ENCODE results near the gene FKBP1A.

The FKBP1A gene

DNA sequence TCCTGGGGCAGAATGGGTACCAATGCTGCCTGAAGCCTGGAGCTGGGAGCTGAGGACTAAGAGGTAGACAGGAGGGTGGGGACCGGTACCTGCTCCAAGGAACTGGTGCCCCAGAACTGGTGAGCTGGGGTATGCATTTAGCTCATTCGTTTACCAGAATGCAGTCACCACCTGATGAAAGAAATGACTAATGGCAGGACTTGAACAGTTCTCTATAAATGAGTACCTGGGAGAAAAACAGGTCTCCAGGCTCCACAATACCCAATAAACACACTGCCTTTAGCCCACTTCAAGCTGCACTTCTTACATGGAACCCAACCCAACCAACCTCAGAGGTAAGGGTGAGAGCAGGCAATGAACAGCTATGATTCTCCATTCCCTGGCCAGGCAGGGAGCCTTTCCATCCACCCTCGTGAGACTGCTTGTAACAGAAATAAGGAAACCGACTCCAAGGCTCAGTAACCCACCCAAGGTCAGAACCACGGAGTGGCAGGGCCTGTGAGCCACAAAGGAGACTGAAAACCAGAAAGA, 15.4 kb downstream of the FKBP1A start:
- no peaks in the 10 kb centered on the region for H3K27me3 ChIP-seq (ENCODE audit: control insufficient read depth, insufficient read depth, low read length)
- H3K9ac ChIP-seq (ENCODE audit: low read length) = no peak overlapping the region
- no peak overlapping the region for H3K4me3 ChIP-seq (ENCODE audit: low read length)
- H3K4me1 ChIP-seq (ENCODE audit: control insufficient read depth, insufficient read depth, low read length) = peaks cover 7% of the 10 kb centered on the region
- H3K36me3 ChIP-seq (ENCODE audit: control insufficient read depth, insufficient read depth, low read length) = no peaks in the 10 kb centered on the region
- no peak overlapping the region for H3K27ac ChIP-seq (ENCODE audit: low read depth, low read length)

GRCh38 chr20:1376408-1377270, 16.2 kb downstream of the FKBP1A start:
- no peaks in the 10 kb centered on the region for H3K4me1 ChIP-seq (ENCODE audit: control insufficient read depth, insufficient read depth, low read length)
- no peak overlapping the region for H3K27ac ChIP-seq (ENCODE audit: low read depth, low read length)
- H3K27me3 ChIP-seq (ENCODE audit: control insufficient read depth, insufficient read depth, low read length) = no peaks in the 10 kb centered on the region
- H3K9ac ChIP-seq (ENCODE audit: low read length) = no peak overlapping the region
- H3K36me3 ChIP-seq (ENCODE audit: control insufficient read depth, insufficient read depth, low read length) = no peaks in the 10 kb centered on the region
- no peak overlapping the region for H3K4me3 ChIP-seq (ENCODE audit: low read length)

DNA sequence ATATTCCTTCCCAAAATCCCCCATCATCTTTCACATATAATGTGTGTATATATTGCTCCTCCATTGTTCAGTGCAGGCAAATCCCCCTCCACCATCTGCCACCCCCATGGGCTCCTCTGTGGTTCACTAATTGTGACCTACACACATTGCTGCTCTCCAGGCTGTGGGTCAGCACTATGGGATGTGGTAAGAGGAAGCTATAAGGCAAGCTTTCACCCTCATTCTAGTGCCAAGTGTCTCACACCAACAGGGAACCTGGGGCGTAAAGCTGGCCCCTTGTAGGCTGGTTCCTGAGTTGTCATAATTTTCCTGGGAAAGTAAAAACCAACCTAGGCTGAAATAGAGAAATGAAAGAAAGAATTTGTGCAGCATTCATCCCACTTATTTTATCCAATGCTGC, 16.8 kb downstream of the FKBP1A start:
- Histone ChIP-seq H3K36me3 (ENCODE audit: control insufficient read depth, insufficient read depth, low read length) (no peaks in the 10 kb centered on the region), H3K9ac (ENCODE audit: low read length) (no peak overlapping the region), H3K4me3 (ENCODE audit: low read length) (no peak overlapping the region), H3K27ac (ENCODE audit: low read depth, low read length) (no peak overlapping the region), H3K27me3 (ENCODE audit: control insufficient read depth, insufficient read depth, low read length) (no peaks in the 10 kb centered on the region), H3K4me1 (ENCODE audit: control insufficient read depth, insufficient read depth, low read length) (no peaks in the 10 kb centered on the region)

DNA sequence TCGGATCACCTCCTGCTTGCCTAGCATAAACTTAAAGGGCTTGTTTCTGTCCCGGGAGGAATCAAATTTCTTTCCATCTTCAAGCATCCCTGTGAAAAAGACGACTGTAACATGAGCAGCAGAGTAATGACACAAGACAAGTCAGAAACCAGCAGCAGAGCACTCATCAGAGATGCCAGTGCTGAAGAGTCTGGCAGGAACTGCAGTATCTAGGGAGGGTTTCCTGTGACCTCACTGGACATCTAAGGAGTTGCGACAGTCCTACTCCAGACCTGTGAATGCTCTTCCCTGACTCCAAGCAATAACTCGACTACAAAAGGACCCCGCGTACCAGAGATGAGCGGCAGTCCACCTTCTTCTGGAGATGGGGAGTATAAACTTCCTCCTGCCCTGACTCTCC, 17.3 kb downstream of the FKBP1A start:
- Histone ChIP-seq H3K9ac (ENCODE audit: low read length) (no peak overlapping the region), H3K27ac (ENCODE audit: low read depth, low read length) (no peak overlapping the region), H3K4me1 (ENCODE audit: control insufficient read depth, insufficient read depth, low read length) (no peaks in the 10 kb centered on the region), H3K36me3 (ENCODE audit: control insufficient read depth, insufficient read depth, low read length) (no peaks in the 10 kb centered on the region), H3K27me3 (ENCODE audit: control insufficient read depth, insufficient read depth, low read length) (no peaks in the 10 kb centered on the region), H3K4me3 (ENCODE audit: low read length) (no peak overlapping the region)

GRCh38 chr20:1374246-1374645, 18.6 kb downstream of the FKBP1A start:
- H3K27me3 ChIP-seq (ENCODE audit: control insufficient read depth, insufficient read depth, low read length) = no peaks in the 10 kb centered on the region
- no peak overlapping the region for H3K27ac ChIP-seq (ENCODE audit: low read depth, low read length)
- no peaks in the 10 kb centered on the region for H3K36me3 ChIP-seq (ENCODE audit: control insufficient read depth, insufficient read depth, low read length)
- no peak overlapping the region for H3K4me3 ChIP-seq (ENCODE audit: low read length)
- no peak overlapping the region for H3K9ac ChIP-seq (ENCODE audit: low read length)
- H3K4me1 ChIP-seq (ENCODE audit: control insufficient read depth, insufficient read depth, low read length) = no peaks in the 10 kb centered on the region

DNA sequence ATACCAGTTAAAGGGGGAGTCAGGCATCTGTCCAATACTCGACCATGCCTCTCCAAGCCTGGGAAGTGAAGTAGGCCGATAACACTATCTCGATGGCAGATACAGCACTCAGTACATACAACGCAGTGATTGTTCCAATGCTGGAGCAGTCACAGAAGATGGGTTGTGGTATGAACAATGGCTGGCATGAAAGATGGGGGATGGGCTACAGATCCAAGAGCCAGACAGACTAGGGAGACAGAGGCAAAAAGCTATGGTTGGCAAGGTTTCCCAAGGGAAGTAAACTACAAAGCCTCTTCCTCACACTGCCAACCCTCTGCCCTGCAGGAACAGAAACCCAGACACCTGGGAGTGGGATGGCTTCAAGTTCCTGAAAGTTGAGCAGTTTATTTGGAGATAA, 19.2 kb downstream of the FKBP1A start:
- no peaks in the 10 kb centered on the region for H3K27me3 ChIP-seq (ENCODE audit: control insufficient read depth, insufficient read depth, low read length)
- no peak overlapping the region for H3K27ac ChIP-seq (ENCODE audit: low read depth, low read length)
- no peak overlapping the region for H3K9ac ChIP-seq (ENCODE audit: low read length)
- H3K4me1 ChIP-seq (ENCODE audit: control insufficient read depth, insufficient read depth, low read length) = no peaks in the 10 kb centered on the region
- H3K36me3 ChIP-seq (ENCODE audit: control insufficient read depth, insufficient read depth, low read length) = no peaks in the 10 kb centered on the region
- H3K4me3 ChIP-seq (ENCODE audit: low read length) = no peak overlapping the region

GRCh38 chr20:1373036-1373435, 19.8 kb downstream of the FKBP1A start:
- H3K9ac ChIP-seq (ENCODE audit: low read length) = no peak overlapping the region
- H3K27ac ChIP-seq (ENCODE audit: low read depth, low read length) = no peak overlapping the region
- no peak overlapping the region for H3K4me3 ChIP-seq (ENCODE audit: low read length)
- H3K4me1 ChIP-seq (ENCODE audit: control insufficient read depth, insufficient read depth, low read length) = no peaks in the 10 kb centered on the region
- no peaks in the 10 kb centered on the region for H3K36me3 ChIP-seq (ENCODE audit: control insufficient read depth, insufficient read depth, low read length)
- H3K27me3 ChIP-seq (ENCODE audit: control insufficient read depth, insufficient read depth, low read length) = no peaks in the 10 kb centered on the region

DNA sequence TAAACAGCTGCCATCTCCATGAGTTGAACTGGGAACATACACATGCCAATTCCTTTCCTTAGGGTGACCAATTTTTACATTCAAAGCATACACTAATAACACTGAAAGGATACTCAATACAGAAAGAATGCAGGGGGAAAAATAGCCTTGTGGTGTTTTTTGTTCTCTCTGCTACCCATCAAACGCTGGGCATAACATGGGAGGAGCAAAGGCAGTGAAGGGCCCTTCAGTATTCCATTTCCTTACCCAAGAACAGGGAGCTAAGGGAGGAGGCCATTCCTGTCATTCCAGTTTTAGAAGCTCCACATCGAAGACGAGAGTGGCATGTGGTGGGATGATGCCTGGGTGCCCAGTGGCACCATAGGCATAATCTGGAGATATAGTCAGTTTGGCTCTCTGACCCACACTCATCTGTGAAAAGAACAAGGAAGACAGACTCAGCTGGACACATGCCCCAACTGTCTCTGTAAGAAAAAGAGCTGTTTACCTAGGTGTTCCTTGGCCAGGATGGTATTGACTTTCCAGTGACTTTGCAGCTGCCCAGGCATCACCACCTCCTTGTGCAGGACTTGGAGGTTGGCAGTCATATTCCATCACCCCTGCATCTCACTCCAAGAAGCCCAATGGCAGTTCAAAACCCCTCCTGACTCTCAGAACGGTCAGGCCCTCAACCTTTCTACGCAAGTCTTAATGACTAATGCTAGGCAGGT, 20.9 kb downstream of the FKBP1A start:
- Histone ChIP-seq H3K27ac (ENCODE audit: low read depth, low read length) (no peak overlapping the region), H3K4me1 (ENCODE audit: control insufficient read depth, insufficient read depth, low read length) (no peaks in the 10 kb centered on the region), H3K36me3 (ENCODE audit: control insufficient read depth, insufficient read depth, low read length) (no peaks in the 10 kb centered on the region), H3K9ac (ENCODE audit: low read length) (no peak overlapping the region), H3K4me3 (ENCODE audit: low read length) (no peak overlapping the region), H3K27me3 (ENCODE audit: control insufficient read depth, insufficient read depth, low read length) (no peaks in the 10 kb centered on the region)

DNA sequence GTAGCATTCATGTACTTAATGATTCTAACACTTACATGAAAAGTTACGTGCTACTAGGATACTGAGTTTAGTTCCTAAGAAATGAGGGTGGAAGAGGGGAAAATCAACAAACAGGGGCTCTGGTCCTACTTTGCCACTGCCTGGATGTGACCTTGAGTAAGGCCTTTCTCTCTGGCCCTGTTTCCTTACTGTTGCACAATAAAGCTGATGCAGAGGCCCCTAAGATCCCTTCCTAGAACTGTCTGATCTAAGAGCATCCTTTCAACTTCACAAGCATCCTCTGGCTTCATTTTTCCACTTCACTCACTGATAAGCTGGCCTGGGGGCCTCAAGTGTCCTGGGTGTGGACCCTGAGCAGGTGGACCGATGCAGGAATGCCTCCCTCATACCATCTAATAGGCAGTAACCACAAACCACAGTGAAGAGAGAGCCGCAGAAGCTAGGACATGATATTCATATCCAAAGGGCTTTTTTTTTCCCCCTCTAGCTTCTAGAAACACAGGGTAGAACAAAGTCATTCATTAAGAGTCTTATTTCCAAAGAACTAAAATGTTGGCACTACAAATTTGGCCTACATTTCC, 21.6 kb downstream of the FKBP1A start:
- H3K27ac ChIP-seq (ENCODE audit: low read depth, low read length) = no peak overlapping the region

GRCh38 chr20:1370548-1371110, 22.2 kb downstream of the FKBP1A start:
- Histone ChIP-seq H3K4me3 (ENCODE audit: low read length) (no peak overlapping the region), H3K4me1 (ENCODE audit: control insufficient read depth, insufficient read depth, low read length) (no peaks in the 10 kb centered on the region), H3K27me3 (ENCODE audit: control insufficient read depth, insufficient read depth, low read length) (no peaks in the 10 kb centered on the region), H3K27ac (ENCODE audit: low read depth, low read length) (peak overlapping the region; percentile 17), H3K9ac (ENCODE audit: low read length) (no peak overlapping the region), H3K36me3 (ENCODE audit: control insufficient read depth, insufficient read depth, low read length) (no peaks in the 10 kb centered on the region)

More for the DNA sequence above, 21.6 kb downstream of the FKBP1A start:
- Histone ChIP-seq H3K27me3 (ENCODE audit: control insufficient read depth, insufficient read depth, low read length) (no peaks in the 10 kb centered on the region), H3K36me3 (ENCODE audit: control insufficient read depth, insufficient read depth, low read length) (no peaks in the 10 kb centered on the region), H3K4me1 (ENCODE audit: control insufficient read depth, insufficient read depth, low read length) (no peaks in the 10 kb centered on the region), H3K4me3 (ENCODE audit: low read length) (no peak overlapping the region), H3K9ac (ENCODE audit: low read length) (no peak overlapping the region)

DNA sequence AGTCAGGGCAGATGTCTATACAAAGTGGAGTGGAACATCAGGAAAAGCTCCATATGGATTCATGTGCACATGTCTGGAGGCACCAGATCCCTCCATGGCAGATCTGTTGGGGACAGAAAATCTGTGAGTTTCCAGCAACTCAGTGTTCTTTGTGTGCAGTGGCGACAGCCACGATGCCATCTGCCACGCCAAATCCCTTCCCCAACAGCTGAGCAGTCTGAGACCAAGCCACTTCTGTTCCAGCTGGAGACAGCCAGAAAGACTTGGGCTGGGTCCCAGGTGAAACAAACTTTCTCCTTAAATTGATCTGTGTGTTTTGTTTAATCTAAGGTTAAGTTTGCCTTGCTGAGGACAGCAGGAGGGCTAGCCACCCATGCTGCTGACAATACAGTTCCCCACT, 22.9 kb downstream of the FKBP1A start:
- H3K4me1 ChIP-seq (ENCODE audit: control insufficient read depth, insufficient read depth, low read length) = no peaks in the 10 kb centered on the region
- no peak overlapping the region for H3K4me3 ChIP-seq (ENCODE audit: low read length)
- H3K36me3 ChIP-seq (ENCODE audit: control insufficient read depth, insufficient read depth, low read length) = no peaks in the 10 kb centered on the region
- H3K9ac ChIP-seq (ENCODE audit: low read length) = no peak overlapping the region
- no peaks in the 10 kb centered on the region for H3K27me3 ChIP-seq (ENCODE audit: control insufficient read depth, insufficient read depth, low read length)
- peak overlapping the region; percentile 17 for H3K27ac ChIP-seq (ENCODE audit: low read depth, low read length)

GRCh38 chr20:1368448-1369199, 24.2 kb downstream of the FKBP1A start:
- H3K36me3 ChIP-seq (ENCODE audit: control insufficient read depth, insufficient read depth, low read length) = no peaks in the 10 kb centered on the region
- no peak overlapping the region for H3K9ac ChIP-seq (ENCODE audit: low read length)
- H3K27ac ChIP-seq (ENCODE audit: low read depth, low read length) = no peak overlapping the region

More at GRCh38 chr20:1368448-1369199, 24.2 kb downstream of the FKBP1A start:
- no peaks in the 10 kb centered on the region for H3K4me1 ChIP-seq (ENCODE audit: control insufficient read depth, insufficient read depth, low read length)
- H3K4me3 ChIP-seq (ENCODE audit: low read length) = no peak overlapping the region
- no peaks in the 10 kb centered on the region for H3K27me3 ChIP-seq (ENCODE audit: control insufficient read depth, insufficient read depth, low read length)
